ENCODE measurements around the gene PARS2. TPM values are rescaled to one million over a fixed set of nuclear protein-coding genes. Genes with fewer than 3 reads are reported as not detected.

Gene PARS2
- total RNA-seq, 1 experiment from 2014 or later, result 9.6 TPM

DNA sequence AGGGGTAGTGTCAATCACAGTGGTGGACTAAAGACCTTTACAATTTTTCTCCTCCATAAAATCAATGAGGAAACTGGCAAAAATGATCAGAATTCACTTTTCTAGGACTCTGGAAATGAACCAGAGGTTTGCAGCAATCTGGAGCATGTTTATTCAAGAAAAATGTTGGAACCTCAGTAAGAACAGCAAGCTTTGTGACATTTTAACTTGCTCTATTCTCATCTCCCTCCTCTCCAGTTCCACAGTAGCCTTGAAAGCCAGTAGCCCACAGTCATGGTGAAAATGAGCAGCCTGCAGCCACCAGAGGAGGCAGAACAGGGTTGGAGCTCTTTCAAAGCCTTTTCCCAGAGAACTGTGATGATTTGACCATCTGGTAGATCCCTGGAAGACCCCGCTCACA, 39.6 kb downstream of the PARS2 start:
- Histone ChIP-seq H3K4me2 (ENCODE audit: low read length) (no peak overlapping the region), H3K36me3 (ENCODE audit: control insufficient read depth in 1 of 2, insufficient read depth in 2 of 2, low read length in 2 of 2) (peaks cover 41 to 53% of the 10 kb centered on the region in 2 experiments), H3K79me2 (ENCODE audit: insufficient read depth, low read length) (peaks cover 6% of the 10 kb centered on the region), H3K27me3 (ENCODE audit: insufficient read depth, low read length) (no peaks in the 10 kb centered on the region), H2AFZ (ENCODE audit: low read depth, low read length, poor library complexity, severe bottlenecking) (no peak overlapping the region), H3K9ac (ENCODE audit: low read length) (no peak overlapping the region), H3K4me1 (ENCODE audit: control insufficient read depth in 1 of 2, insufficient read depth in 2 of 2, low read length in 2 of 2) (no peaks in the 10 kb centered on the region), H3K9me3 (ENCODE audit: control insufficient read depth in 1 of 2, insufficient read depth in 1 of 2, low read depth in 1 of 2, low read length in 2 of 2) (no peaks in the 10 kb centered on the region), H3K9me2 (ENCODE audit: insufficient read depth) (no peaks in the 10 kb centered on the region), H3K27ac (ENCODE audit: low read depth, low read length) (no peak overlapping the region), H4K20me1 (ENCODE audit: insufficient read depth) (no peaks in the 10 kb centered on the region), H3K4me3 (replicated peaks in 1 of 2; ENCODE audit: low read depth in 1 of 2, low read length in 2 of 2) (no peak overlapping the region)
- ChIA-PET RAD21 (ENCODE audit: low non-redundant PET in 1 of 2, low total read pairs in 2 of 2, uncharacterized antibody in 2 of 2, unreplicated experiment in 2 of 2) (no interaction called here), POLR2A (no interaction called here), CTCF (interaction anchor here (0.6 kb wide), 1 partner anchor 10 kb away, joined by 3 read pairs; no protein-coding TSS in a partner anchor)
- DNase-seq (ENCODE audit: low read depth, low spot score), result no peak
- intact Hi-C loops (cut with micrococcal nuclease), result no loop called here
- no TSS peak for BruUV-seq (replicated peaks)
- no peak for TF ChIP-seq YY1 (IDR thresholded peaks at IDR 0.05; ENCODE audit: extremely low read depth, insufficient replicate concordance, low read depth, low read length)
- TF ChIP-seq EGR1 (IDR thresholded peaks at IDR 0.05; ENCODE audit: low read depth), result no peak
- no peak for TF ChIP-seq EZH2 (IDR thresholded peaks at IDR 0.05)
- no peak for TF ChIP-seq CBX3 (IDR thresholded peaks at IDR 0.05; ENCODE audit: low read depth)
- TF ChIP-seq TCF7L2 (IDR thresholded peaks at IDR 0.05; ENCODE audit: borderline replicate concordance, extremely low read depth, insufficient read depth, insufficient read length), result no peak
- TF ChIP-seq, protein P1, sequence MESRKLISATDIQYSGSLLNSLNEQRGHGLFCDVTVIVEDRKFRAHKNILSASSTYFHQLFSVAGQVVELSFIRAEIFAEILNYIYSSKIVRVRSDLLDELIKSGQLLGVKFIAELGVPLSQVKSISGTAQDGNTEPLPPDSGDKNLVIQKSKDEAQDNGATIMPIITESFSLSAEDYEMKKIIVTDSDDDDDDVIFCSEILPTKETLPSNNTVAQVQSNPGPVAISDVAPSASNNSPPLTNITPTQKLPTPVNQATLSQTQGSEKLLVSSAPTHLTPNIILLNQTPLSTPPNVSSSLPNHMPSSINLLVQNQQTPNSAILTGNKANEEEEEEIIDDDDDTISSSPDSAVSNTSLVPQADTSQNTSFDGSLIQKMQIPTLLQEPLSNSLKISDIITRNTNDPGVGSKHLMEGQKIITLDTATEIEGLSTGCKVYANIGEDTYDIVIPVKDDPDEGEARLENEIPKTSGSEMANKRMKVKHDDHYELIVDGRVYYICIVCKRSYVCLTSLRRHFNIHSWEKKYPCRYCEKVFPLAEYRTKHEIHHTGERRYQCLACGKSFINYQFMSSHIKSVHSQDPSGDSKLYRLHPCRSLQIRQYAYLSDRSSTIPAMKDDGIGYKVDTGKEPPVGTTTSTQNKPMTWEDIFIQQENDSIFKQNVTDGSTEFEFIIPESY (IDR thresholded peaks at IDR 0.05; ENCODE audit: extremely low read depth, insufficient replicate concordance, low read length), result no peak
- TF ChIP-seq POLR2A (IDR thresholded peaks at IDR 0.05; ENCODE audit: borderline replicate concordance, extremely low read depth, insufficient read depth, insufficient read length), result no peak
- ATAC-seq, result no peak

DNA sequence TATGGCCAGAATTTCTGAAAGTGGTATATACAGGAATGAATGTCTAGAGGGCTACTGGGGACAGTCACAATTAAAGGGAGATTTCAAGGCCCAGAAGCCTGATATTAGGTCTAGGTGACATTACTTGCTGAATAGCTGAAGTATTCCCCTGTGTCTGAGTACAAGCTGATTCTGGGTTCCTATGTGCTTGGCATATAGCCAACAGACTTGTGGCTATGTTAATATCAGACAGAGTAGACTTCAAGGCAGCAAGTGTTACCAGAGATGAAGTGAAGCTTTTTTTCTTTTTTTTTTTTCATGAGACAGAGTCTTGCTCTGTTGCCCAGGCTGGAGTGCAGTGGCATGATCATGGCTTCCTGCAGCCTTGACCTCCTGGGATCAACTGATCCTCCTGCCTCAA, 40.3 kb downstream of the PARS2 start:
- no peaks in the 10 kb centered on the region for H3K27me3 ChIP-seq (ENCODE audit: insufficient read depth, low read length)
- intact Hi-C loops (cut with micrococcal nuclease), result no loop called here
- H3K9me3 ChIP-seq (ENCODE audit: control insufficient read depth in 1 of 2, insufficient read depth in 1 of 2, low read depth in 1 of 2, low read length in 2 of 2), result no peaks in the 10 kb centered on the region
- H3K27ac ChIP-seq (ENCODE audit: low read depth, low read length), result no peak overlapping the region
- ChIA-PET RAD21 (ENCODE audit: low non-redundant PET in 1 of 2, low total read pairs in 2 of 2, uncharacterized antibody in 2 of 2, unreplicated experiment in 2 of 2) (no interaction called here), POLR2A (no interaction called here), CTCF (no interaction called here)
- no peaks in the 10 kb centered on the region for H3K4me1 ChIP-seq (ENCODE audit: control insufficient read depth in 1 of 2, insufficient read depth in 2 of 2, low read length in 2 of 2)
- H3K36me3 ChIP-seq (ENCODE audit: control insufficient read depth in 1 of 2, insufficient read depth in 2 of 2, low read length in 2 of 2), result peaks cover 41 to 58% of the 10 kb centered on the region in 2 experiments
- no peaks in the 10 kb centered on the region for H3K9me2 ChIP-seq (ENCODE audit: insufficient read depth)
- H3K4me2 ChIP-seq (ENCODE audit: low read length), result no peak overlapping the region
- no peak overlapping the region for H2AFZ ChIP-seq (ENCODE audit: low read depth, low read length, poor library complexity, severe bottlenecking)
- no peak overlapping the region for H3K4me3 ChIP-seq (replicated peaks in 1 of 2; ENCODE audit: low read depth in 1 of 2, low read length in 2 of 2)
- ATAC-seq, result no peak
- no peaks in the 10 kb centered on the region for H4K20me1 ChIP-seq (ENCODE audit: insufficient read depth)
- no peak overlapping the region for H3K9ac ChIP-seq (ENCODE audit: low read length)
- DNase-seq (ENCODE audit: low read depth, low spot score), result no peak
- peaks cover 14% of the 10 kb centered on the region for H3K79me2 ChIP-seq (ENCODE audit: insufficient read depth, low read length)
- no TSS peak for BruUV-seq (replicated peaks)
- TF ChIP-seq EGR1 (IDR thresholded peaks at IDR 0.05; ENCODE audit: low read depth) (no peak), SRF (IDR thresholded peaks at IDR 0.05; ENCODE audit: low read depth) (no peak), SIN3A (IDR thresholded peaks at IDR 0.05; ENCODE audit: low read depth) (no peak), YY1 (IDR thresholded peaks at IDR 0.05; ENCODE audit: extremely low read depth, insufficient replicate concordance, low read depth, low read length) (no peak), EZH2phosphoT487 (IDR thresholded peaks at IDR 0.05; ENCODE audit: borderline replicate concordance) (no peak), JUND (IDR thresholded peaks at IDR 0.05) (no peak), POLR2A (IDR thresholded peaks at IDR 0.05; ENCODE audit: borderline replicate concordance, extremely low read depth, insufficient read depth, insufficient read length) (no peak)
- TF ChIP-seq, protein P2, sequence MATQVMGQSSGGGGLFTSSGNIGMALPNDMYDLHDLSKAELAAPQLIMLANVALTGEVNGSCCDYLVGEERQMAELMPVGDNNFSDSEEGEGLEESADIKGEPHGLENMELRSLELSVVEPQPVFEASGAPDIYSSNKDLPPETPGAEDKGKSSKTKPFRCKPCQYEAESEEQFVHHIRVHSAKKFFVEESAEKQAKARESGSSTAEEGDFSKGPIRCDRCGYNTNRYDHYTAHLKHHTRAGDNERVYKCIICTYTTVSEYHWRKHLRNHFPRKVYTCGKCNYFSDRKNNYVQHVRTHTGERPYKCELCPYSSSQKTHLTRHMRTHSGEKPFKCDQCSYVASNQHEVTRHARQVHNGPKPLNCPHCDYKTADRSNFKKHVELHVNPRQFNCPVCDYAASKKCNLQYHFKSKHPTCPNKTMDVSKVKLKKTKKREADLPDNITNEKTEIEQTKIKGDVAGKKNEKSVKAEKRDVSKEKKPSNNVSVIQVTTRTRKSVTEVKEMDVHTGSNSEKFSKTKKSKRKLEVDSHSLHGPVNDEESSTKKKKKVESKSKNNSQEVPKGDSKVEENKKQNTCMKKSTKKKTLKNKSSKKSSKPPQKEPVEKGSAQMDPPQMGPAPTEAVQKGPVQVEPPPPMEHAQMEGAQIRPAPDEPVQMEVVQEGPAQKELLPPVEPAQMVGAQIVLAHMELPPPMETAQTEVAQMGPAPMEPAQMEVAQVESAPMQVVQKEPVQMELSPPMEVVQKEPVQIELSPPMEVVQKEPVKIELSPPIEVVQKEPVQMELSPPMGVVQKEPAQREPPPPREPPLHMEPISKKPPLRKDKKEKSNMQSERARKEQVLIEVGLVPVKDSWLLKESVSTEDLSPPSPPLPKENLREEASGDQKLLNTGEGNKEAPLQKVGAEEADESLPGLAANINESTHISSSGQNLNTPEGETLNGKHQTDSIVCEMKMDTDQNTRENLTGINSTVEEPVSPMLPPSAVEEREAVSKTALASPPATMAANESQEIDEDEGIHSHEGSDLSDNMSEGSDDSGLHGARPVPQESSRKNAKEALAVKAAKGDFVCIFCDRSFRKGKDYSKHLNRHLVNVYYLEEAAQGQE (IDR thresholded peaks at IDR 0.05; ENCODE audit: low read depth), result no peak
- TF ChIP-seq, protein P3, sequence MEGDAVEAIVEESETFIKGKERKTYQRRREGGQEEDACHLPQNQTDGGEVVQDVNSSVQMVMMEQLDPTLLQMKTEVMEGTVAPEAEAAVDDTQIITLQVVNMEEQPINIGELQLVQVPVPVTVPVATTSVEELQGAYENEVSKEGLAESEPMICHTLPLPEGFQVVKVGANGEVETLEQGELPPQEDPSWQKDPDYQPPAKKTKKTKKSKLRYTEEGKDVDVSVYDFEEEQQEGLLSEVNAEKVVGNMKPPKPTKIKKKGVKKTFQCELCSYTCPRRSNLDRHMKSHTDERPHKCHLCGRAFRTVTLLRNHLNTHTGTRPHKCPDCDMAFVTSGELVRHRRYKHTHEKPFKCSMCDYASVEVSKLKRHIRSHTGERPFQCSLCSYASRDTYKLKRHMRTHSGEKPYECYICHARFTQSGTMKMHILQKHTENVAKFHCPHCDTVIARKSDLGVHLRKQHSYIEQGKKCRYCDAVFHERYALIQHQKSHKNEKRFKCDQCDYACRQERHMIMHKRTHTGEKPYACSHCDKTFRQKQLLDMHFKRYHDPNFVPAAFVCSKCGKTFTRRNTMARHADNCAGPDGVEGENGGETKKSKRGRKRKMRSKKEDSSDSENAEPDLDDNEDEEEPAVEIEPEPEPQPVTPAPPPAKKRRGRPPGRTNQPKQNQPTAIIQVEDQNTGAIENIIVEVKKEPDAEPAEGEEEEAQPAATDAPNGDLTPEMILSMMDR (IDR thresholded peaks at IDR 0.05 in 2 of 3, conservative IDR thresholded peaks at IDR 0.05 in 1 of 3; ENCODE audit: borderline replicate concordance in 1 of 3, insufficient read depth in 1 of 3, low read depth in 2 of 3, low read length in 2 of 3), result no peak
